WI38 (cell line): Measurements from ENCODE around the gene LMX1B.

Experiments used
- H3K4me3 ChIP-seq: 2 replicates; pipeline ENCODE4 v1.5.1; 2011; ENCODE audit warnings: low read depth, mild to moderate bottlenecking, control low read depth, low read length
- CTCF ChIP-seq: IDR thresholded peaks from 2 replicates; pipeline ENCODE4 v1.5.1; 2012; ENCODE audit warnings: low read depth, mild to moderate bottlenecking, control low read depth, low read length

LMX1B gene

GRCh38 chr9:126605792-126606482 lies 7.8 kb upstream of the LMX1B start:
- no peak overlapping the region for H3K4me3 ChIP-seq
- no peak for TF ChIP-seq CTCF

- H3K4me3 ChIP-seq: no peak overlapping the region
- no peak for TF ChIP-seq CTCF
Observed at GRCh38 chr9:126606483-126606870, 7.3 kb upstream of the LMX1B start.

GRCh38 chr9:126607086-126607485 lies 6.6 kb upstream of the LMX1B start:
- H3K4me3 ChIP-seq: no peak overlapping the region
- TF ChIP-seq CTCF: no peak

- H3K4me3 ChIP-seq: no peak overlapping the region
- TF ChIP-seq CTCF: no peak
Observed at GRCh38 chr9:126607731-126608130, 6.0 kb upstream of the LMX1B start.

GRCh38 chr9:126608551-126608950 lies 5.2 kb upstream of the LMX1B start:
- TF ChIP-seq CTCF: no peak
- no peak overlapping the region for H3K4me3 ChIP-seq

GRCh38 chr9:126609191-126609590 lies 4.5 kb upstream of the LMX1B start:
- no peak for TF ChIP-seq CTCF
- no peak overlapping the region for H3K4me3 ChIP-seq

- H3K4me3 ChIP-seq: no peak overlapping the region
- no peak for TF ChIP-seq CTCF
Observed at GRCh38 chr9:126609711-126610388, 3.9 kb upstream of the LMX1B start.
